WERI-Rb-1 (cell line): Measurements from ENCODE around the gene TEX11.
A peak's percentile ranks its signal among the peaks of the same experiment; 100 is the strongest.

Experiments
- DNase-seq: peaks from one replicate; pipeline ENCODE4 v3.0.0-alpha.2; 2020
- H3K27ac ChIP-seq: fragments of 250-450 bp; sonication (Bioruptor Pico); 2 replicates; pipeline ENCODE4 v1.5.1; 2020; ENCODE audit warnings: mild to moderate bottlenecking, moderate library complexity
- H3K27me3 ChIP-seq: fragments of 250-450 bp; sonication (Bioruptor Pico); 2 replicates; pipeline ENCODE4 v1.5.1; 2021; ENCODE audit warnings: mild to moderate bottlenecking, low read depth, moderate library complexity; ENCODE audit not compliant: insufficient read depth, severe bottlenecking
- H3K36me3 ChIP-seq: fragments of 250-450 bp; sonication (Bioruptor Pico); 2 replicates; pipeline ENCODE4 v1.5.1; 2020; ENCODE audit warnings: mild to moderate bottlenecking, moderate library complexity
- H3K4me3 ChIP-seq: 2 replicates; pipeline ENCODE4 v1.5.1; 2011; ENCODE audit warnings: low read depth, mild to moderate bottlenecking, control low read depth, low read length
- H3K9me3 ChIP-seq: fragments of 250-450 bp; sonication (Bioruptor Pico); 2 replicates; pipeline ENCODE4 v1.5.1; 2021; ENCODE audit warnings: mild to moderate bottlenecking, moderate library complexity; ENCODE audit not compliant: severe bottlenecking
- CTCF ChIP-seq: IDR thresholded peaks from 2 replicates; pipeline ENCODE4 v1.5.1; 2011; ENCODE audit warnings: low read depth, mild to moderate bottlenecking, control low read depth, inconsistent platforms, low read length

Gene TEX11

GRCh38 chrX:70488856-70489255, 419.7 kb downstream of the TEX11 start:
- H3K36me3 ChIP-seq, result peaks cover 16% of the 10 kb centered on the region
- H3K27me3 ChIP-seq, result peaks cover 8% of the 10 kb centered on the region

DNA sequence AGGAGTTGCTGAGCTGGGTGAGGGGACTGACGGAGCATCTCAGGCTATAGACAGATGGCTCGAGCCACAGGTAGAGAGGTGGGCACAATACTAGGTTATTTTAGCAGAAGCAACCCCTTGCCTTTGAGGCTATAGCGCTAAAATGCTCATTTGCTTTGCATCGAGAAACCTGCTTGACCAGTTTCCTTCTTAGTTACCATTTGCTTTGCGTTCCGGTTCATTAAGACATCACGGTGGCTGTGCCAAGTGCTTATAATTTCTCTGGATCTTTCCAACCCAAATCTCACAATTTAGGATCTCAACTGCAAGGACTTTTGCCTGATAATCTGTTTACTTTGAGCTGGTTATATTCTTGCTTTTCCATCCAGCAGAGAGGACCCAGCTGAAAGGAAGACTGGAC, 423.0 kb downstream of the TEX11 start:
- H3K9me3 ChIP-seq, result no peaks in the 10 kb centered on the region
- H3K27ac ChIP-seq, result no peak overlapping the region
- no peak for TF ChIP-seq CTCF
- peaks cover 6% of the 10 kb centered on the region for H3K27me3 ChIP-seq
- DNase-seq, result no peak
- H3K4me3 ChIP-seq, result no peak overlapping the region
- 0 out of 2 replicates have a peak, but pooled peaks cover 3% of the 10 kb centered on the region for H3K36me3 ChIP-seq

More at GRCh38 chrX:70488856-70489255, 419.7 kb downstream of the TEX11 start:
- Histone ChIP-seq H3K27ac (no peak overlapping the region), H3K4me3 (no peak overlapping the region), H3K9me3 (no peaks in the 10 kb centered on the region)
- TF ChIP-seq CTCF, result no peak
- no peak for DNase-seq

DNA sequence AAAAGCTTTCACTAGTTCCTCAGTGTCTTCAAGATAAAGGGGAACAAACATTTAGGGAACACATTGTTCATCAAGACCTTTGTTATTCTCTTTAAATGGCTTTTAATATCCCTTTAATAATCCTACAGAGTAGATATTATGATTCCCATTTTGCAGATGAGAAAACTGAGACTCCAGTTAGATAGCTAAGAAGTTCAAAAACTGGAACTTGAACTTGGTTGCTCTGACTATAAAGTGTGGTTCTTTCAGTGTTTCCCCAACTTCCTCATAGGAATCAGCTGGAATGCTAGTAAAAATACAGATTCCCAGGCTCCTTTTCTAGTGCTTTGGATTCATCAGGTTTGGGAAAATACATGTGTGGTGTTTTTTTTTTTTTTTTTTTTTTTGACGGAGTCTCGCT, 426.2 kb downstream of the TEX11 start:
- 0 out of 2 replicates have a peak, but pooled peaks cover 3% of the 10 kb centered on the region for H3K36me3 ChIP-seq
- no peaks in the 10 kb centered on the region for H3K9me3 ChIP-seq
- H3K27ac ChIP-seq, result no peak overlapping the region
- H3K4me3 ChIP-seq, result no peak overlapping the region
- no peak for TF ChIP-seq CTCF
- DNase-seq, result no peak
- peaks cover 7% of the 10 kb centered on the region for H3K27me3 ChIP-seq

DNA sequence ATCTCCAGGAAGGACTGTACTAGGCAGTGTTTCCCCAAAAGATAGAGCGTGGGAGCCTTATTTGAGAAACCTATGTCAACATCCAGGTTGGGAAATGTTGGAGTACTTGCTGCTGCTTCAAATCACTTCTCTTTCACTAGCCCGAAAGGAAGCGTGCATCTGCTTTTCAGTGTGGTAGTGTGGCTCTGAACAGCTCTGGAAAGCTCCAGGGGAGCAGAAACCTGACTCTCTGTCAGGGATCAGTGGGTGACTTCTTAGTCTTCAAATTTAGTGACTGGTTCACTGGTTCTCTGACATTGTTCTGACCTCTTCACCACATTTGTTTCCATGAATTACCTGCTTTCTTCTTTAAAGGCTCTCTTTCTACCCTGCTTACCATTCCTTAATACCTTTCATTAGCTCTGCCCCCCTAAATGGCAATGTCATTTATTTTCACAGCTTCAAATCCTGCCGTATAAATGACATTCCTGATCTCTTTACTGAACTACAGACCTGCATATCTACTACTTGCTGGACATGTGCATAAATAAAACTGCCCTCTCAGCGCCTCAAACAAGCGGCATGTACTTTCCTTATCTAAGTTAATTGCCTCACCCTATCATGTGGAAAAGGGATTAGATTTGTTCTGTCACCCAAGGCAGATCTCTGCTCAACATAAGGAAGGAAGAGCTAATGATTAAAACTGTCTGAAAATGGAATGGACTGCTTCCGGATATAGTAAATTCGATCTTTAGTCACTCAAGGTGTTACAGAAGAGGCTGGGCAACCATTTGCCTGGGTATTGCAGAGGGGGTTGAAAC, 426.8 kb downstream of the TEX11 start:
- H3K9me3 ChIP-seq, result no peaks in the 10 kb centered on the region
- H3K36me3 ChIP-seq, result 0 out of 2 replicates have a peak, but pooled peaks cover 3% of the 10 kb centered on the region
- H3K27ac ChIP-seq, result peak overlapping the region; percentile 16
- H3K4me3 ChIP-seq, result no peak overlapping the region
- TF ChIP-seq CTCF, result no peak
- DNase-seq, result peak; percentile 33
- H3K27me3 ChIP-seq, result peaks cover 7% of the 10 kb centered on the region

DNA sequence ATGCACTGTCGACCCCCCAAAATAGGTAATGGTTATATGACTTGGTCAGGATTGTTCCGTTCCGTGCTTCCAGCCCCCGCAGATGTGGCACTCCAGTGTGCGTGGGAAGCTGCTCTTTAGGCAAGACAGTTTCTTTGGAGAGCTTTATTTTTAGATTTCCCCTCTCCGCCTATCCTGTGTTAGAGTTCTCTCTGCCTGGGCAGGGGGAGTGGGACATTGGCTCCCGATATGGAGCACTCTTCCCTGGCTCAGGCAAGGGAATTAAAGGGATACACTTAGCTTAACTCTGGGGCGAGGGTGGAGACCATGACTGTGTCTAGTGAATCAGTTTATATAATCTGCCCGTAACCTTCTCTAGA, 427.9 kb downstream of the TEX11 start:
- Histone ChIP-seq H3K4me3 (no peak overlapping the region), H3K36me3 (no peaks in the 10 kb centered on the region), H3K27me3 (peaks cover 7% of the 10 kb centered on the region), H3K9me3 (no peaks in the 10 kb centered on the region), H3K27ac (no peak overlapping the region)
- peak; percentile 39 for DNase-seq
- TF ChIP-seq CTCF, result no peak
